Gastrocnemius medialis (tissue), 4 donors: ENCODE results near the gene ST6GALNAC3.

Experiments
- CTCF ChIP-seq, 5 experiments: fragments of 450-650 bp in 3 of 5; fragments of 200-600 bp in 2 of 5; sonication (generic) in 2 of 5; IDR thresholded peaks in 4 of 5; conservative IDR thresholded peaks in 1 of 5; 1 replicate in 4 of 5; 2 replicates in 1 of 5; pipeline ENCODE4 v1.5.1; 2016 to 2019; ENCODE audit warnings: antibody characterized with exemption in 5 of 5, mild to moderate bottlenecking in 3 of 5, moderate library complexity in 3 of 5
- POLR2A ChIP-seq, 2 donors: fragments of 450-650 bp; IDR thresholded peaks; one replicate each; pipeline ENCODE4 v1.6.1; 2017; ENCODE audit warnings: antibody characterized with exemption in 2 of 2, mild to moderate bottlenecking in 2 of 2, moderate library complexity in 2 of 2

GRCh38 chr1:76494807-76495206 lies 420.3 kb downstream of the ST6GALNAC3 start:
- TF ChIP-seq CTCF (IDR thresholded peaks at IDR 0.05 in 4 of 5, conservative IDR thresholded peaks at IDR 0.05 in 1 of 5) (no peak), POLR2A (IDR thresholded peaks at IDR 0.05) (no peak)
